Epithelial cell of prostate (primary cell): ENCODE measurements around the gene SEC14L5.

Source experiments
- DNase-seq: peaks from one replicate; pipeline ENCODE4 v3.0.0-alpha.2; 2011; ENCODE audit warnings: low read depth, low spot score
- H3K27ac ChIP-seq: fragments of 450-650 bp; 2 replicates; pipeline ENCODE4 v1.5.1; 2017; ENCODE audit warnings: mild to moderate bottlenecking

The SEC14L5 gene

GRCh38 chr16:5005916-5006315, 47.8 kb downstream of the SEC14L5 start:
- DNase-seq, result no peak
- no peak overlapping the region for H3K27ac ChIP-seq

GRCh38 chr16:5006348-5007193, 48.4 kb downstream of the SEC14L5 start:
- DNase-seq, result no peak
- H3K27ac ChIP-seq, result no peak overlapping the region

- no peak overlapping the region for H3K27ac ChIP-seq
- no peak for DNase-seq
These were observed 49.1 kb downstream of the SEC14L5 start for GRCh38 chr16:5007256-5007655.

- no peak for DNase-seq
These were observed 50.2 kb downstream of the SEC14L5 start for GRCh38 chr16:5008311-5008731.

GRCh38 chr16:5010576-5011329, 52.6 kb downstream of the SEC14L5 start:
- no peak for DNase-seq
- H3K27ac ChIP-seq, result no peak overlapping the region

More at GRCh38 chr16:5008311-5008731, 50.2 kb downstream of the SEC14L5 start:
- no peak overlapping the region for H3K27ac ChIP-seq

- DNase-seq, result no peak
- H3K27ac ChIP-seq, result no peak overlapping the region
These were observed 53.5 kb downstream of the SEC14L5 start for GRCh38 chr16:5011637-5012036.

- H3K27ac ChIP-seq, result no peak overlapping the region
- DNase-seq, result no peak
These were observed 54.8 kb downstream of the SEC14L5 start for GRCh38 chr16:5012887-5013286.

GRCh38 chr16:5015351-5015750, 57.2 kb downstream of the SEC14L5 start:
- no peak overlapping the region for H3K27ac ChIP-seq
- DNase-seq, result no peak

GRCh38 chr16:5015887-5016286, 57.8 kb downstream of the SEC14L5 start:
- DNase-seq, result no peak
- no peak overlapping the region for H3K27ac ChIP-seq

- no peak overlapping the region for H3K27ac ChIP-seq
- no peak for DNase-seq
These were observed 59.0 kb downstream of the SEC14L5 start for GRCh38 chr16:5016967-5017677.

- no peak for DNase-seq
- H3K27ac ChIP-seq, result no peak overlapping the region
These were observed 59.5 kb downstream of the SEC14L5 start for GRCh38 chr16:5017678-5017969.

- DNase-seq, result no peak
- no peak overlapping the region for H3K27ac ChIP-seq
These were observed 60.7 kb downstream of the SEC14L5 start for GRCh38 chr16:5018793-5019192.

GRCh38 chr16:5019775-5020174, 61.6 kb downstream of the SEC14L5 start:
- DNase-seq, result no peak
- no peak overlapping the region for H3K27ac ChIP-seq

GRCh38 chr16:5020551-5020950, 62.4 kb downstream of the SEC14L5 start:
- no peak for DNase-seq
- no peak overlapping the region for H3K27ac ChIP-seq

GRCh38 chr16:5022521-5022920, 64.4 kb downstream of the SEC14L5 start:
- DNase-seq, result no peak
- H3K27ac ChIP-seq, result no peak overlapping the region

GRCh38 chr16:5024632-5025031, 66.5 kb downstream of the SEC14L5 start:
- no peak overlapping the region for H3K27ac ChIP-seq
- peak; percentile 22 for DNase-seq

- no peak for DNase-seq
- no peak overlapping the region for H3K27ac ChIP-seq
These were observed 67.1 kb downstream of the SEC14L5 start for GRCh38 chr16:5025171-5025632.

- DNase-seq, result no peak
- no peak overlapping the region for H3K27ac ChIP-seq
These were observed 68.5 kb downstream of the SEC14L5 start for GRCh38 chr16:5026664-5027063.

GRCh38 chr16:5027086-5027485, 69.0 kb downstream of the SEC14L5 start:
- DNase-seq, result no peak

GRCh38 chr16:5027575-5028235, 69.6 kb downstream of the SEC14L5 start:
- no peak overlapping the region for H3K27ac ChIP-seq
- DNase-seq, result no peak

More at GRCh38 chr16:5027086-5027485, 69.0 kb downstream of the SEC14L5 start:
- no peak overlapping the region for H3K27ac ChIP-seq
